HG02938 (cell line): Measurements from ENCODE around the gene SYNDIG1.

Source experiments
- ATAC-seq: cut with Tn5 transposase; IDR thresholded peaks from one replicate; pipeline ENCODE4 v1.9.1; 2021; ENCODE audit warnings: mild to moderate bottlenecking, moderate library complexity; ENCODE audit not compliant: unreplicated experiment

SYNDIG1 gene

GRCh38 chr20:24684956-24685691 is 215.7 kb downstream of the SYNDIG1 start:
- ATAC-seq, result no peak

DNA sequence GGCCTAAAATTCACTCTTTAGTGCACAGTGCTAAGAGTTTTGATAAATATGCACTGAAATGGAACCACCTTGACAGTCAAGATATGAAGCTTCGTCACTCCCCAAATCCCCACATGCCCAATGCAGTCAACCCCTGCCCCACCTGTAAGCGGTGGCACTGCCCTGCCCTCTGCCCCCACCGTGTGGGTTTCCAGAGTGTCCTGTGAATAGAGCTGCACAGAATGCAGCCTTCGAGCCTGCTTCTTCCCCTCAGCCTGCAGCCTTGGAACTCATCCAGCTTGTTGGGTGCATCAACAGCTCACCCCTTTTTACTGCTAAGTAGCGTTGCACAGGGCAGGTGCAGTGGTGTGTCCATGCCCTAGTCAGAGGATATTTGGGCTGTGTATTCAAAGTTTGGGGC is 216.3 kb downstream of the SYNDIG1 start:
- no peak for ATAC-seq

- no peak for ATAC-seq
These were observed 216.7 kb downstream of the SYNDIG1 start for GRCh38 chr20:24686156-24686555.

DNA sequence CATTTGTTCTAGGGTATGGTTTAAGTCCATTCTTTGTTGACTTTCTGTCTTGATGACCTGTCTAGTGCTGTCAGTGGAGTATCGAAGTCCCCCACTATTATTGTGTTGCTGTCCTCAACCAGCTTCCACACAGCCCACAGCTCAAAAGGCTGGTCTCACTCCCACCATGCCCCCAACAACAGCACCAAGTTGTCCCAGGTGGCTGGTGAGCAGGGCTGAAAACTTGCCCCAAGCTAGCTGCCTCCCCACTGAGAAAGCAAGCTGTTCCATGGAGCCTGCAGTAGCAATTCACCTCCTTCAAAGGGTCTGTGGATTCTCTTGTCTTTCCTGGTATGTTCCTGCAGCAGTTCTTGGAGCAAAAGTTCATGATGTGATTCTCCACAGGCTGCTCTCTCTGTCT is 221.0 kb downstream of the SYNDIG1 start:
- no peak for ATAC-seq

DNA sequence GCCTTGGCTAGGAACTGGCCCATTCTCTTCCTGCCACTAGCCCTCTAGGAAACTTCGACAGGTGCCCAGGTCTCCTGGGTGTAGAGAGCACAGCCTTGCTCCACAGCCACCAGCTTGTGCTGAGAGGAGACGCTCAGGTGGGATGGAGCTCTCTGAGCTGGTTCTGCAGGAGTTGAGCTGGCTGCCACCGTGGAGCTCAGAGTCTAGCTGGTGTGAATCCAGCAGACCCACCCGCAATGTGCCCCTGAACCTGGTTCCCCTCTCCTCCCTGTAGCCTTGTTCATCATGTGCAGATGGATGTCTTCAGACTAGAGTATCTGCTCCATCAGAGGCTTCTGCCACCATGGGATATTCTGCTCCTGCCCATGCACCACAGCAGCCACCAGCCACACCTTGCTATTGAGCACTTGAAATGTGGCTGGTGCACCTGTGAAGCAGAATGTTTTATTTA is 222.5 kb downstream of the SYNDIG1 start:
- no peak for ATAC-seq

GRCh38 chr20:24692446-24693200 is 223.2 kb downstream of the SYNDIG1 start:
- no peak for ATAC-seq

DNA sequence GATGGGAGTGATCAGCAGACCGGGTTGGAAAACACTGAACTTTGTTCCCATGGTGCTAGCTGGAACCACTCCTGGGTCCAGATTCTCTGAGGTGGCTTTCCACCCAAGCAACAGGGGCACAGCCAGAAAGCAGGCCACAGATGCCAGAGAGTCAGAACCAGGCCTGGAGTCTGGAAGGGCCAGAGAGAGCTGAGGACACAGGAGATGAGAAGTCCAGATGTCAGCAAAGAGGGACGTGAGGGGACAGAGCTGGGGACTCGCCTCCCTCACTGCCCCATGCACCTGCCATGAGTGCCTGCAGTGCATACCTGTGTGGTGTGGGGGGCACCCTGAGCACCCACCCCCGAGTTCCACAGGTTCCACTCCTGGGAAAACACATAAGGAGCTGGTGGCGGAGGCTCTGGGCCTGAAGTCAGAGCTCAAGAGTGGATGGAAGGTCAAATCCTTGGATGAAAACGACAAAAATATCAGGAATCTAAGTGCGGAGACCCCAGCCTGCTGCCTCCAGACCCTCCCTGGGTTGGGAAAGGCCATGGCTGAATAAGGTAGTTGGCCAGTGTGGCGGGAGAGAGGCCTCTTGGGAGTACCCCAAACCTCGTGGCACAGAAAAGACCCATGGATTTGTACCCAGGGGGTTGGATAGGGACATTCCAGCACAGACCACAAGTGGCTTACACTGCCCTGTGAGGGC is 224.2 kb downstream of the SYNDIG1 start:
- ATAC-seq, result no peak

GRCh38 chr20:24694157-24694726 is 224.8 kb downstream of the SYNDIG1 start:
- ATAC-seq, result no peak

- ATAC-seq, result no peak
These were observed 225.5 kb downstream of the SYNDIG1 start for GRCh38 chr20:24694727-24695528.

DNA sequence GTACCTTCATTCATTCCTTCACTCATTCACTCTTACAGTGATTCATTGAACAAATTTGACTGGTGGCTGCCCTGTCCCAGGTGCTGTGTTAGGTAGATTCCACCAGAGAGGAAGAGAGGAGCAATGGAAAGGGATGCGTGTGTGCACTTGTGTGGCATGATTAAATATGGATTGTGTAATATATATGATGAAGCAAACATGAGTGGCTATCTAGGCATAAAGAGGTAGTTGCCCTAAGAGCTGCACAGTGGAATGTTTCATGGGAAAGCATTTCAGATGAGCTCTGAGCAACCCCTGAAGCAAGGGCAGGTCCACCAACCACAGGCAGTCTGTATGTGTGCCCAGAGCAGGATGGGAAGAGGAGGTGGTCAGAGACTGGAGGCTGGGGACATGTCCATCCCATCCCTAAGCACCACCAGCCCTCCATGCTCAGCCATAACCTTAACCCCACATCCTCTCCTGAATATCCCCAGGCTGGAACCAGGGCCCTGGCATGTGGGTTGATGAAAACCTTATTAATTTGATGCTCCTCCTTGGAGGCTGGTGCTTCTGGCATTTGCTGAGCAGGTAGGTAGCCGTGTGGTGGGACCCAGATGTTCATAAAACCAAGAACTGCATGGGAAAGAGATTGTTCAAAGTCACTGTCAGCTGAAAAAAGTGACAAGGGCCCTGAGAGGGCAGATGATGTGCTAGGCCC is 226.2 kb downstream of the SYNDIG1 start:
- no peak for ATAC-seq

GRCh38 chr20:24696396-24696795 is 227.0 kb downstream of the SYNDIG1 start:
- no peak for ATAC-seq

DNA sequence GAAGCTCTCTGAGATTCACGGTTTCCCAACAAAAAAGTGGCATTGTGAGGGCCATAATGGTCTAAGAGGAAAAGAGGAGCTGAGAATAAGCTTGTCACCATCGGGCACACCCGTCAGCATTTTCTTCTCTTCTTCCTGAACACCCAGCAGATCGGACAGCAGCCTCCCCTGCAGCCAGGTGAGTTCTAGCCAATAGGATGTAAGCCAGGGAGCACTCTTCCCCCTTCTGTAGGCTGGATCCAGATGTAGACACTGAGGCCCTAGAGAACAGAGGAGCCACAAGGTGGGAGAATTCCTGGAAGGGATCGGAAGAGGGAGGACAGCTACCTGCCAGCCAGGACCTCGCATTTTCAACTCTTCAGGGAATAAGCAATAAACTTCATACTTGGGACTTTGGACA is 228.0 kb downstream of the SYNDIG1 start:
- no peak for ATAC-seq

DNA sequence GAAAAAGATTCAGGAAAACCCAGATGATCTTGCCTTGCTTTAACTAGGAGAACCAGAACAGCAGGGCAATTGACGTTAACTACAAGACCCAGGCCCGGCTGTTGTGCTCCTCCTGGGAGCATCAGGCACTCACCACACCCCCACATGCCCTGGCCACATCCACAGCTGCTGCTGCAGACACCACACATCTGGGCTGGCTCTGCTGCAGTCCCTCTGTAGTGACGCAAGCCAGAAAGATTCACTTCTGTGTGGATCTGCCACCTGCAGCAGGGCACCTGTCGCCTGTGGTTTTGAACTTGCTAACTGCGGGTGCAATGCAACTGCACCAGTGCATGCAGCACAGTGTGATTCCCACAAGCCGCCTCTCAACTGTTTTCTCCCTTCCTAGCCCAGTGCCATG is 228.8 kb downstream of the SYNDIG1 start:
- ATAC-seq, result no peak

- no peak for ATAC-seq
These were observed 229.3 kb downstream of the SYNDIG1 start for GRCh38 chr20:24698706-24699206.

GRCh38 chr20:24699321-24700165 is 230.1 kb downstream of the SYNDIG1 start:
- ATAC-seq, result no peak

- ATAC-seq, result no peak
These were observed 230.9 kb downstream of the SYNDIG1 start for GRCh38 chr20:24700166-24700860.

DNA sequence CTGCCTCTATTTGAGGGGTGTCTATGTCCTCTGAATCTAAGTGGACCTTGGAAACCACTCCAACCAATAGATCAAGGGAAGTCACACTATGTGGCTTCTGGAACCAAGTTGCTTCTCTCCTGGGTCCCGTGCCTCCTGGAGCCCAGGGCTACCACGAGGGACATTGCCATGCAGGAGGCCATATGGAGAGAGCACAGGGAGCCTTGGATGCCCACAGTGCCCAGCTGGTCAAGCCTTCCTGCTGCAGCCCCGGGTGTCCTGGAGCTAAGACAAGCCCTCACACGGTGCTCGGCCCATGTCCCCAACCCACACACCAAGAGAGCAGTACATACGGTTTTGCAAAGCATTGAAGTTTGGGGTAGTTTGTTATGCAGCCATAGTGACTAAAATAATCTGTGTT is 231.6 kb downstream of the SYNDIG1 start:
- ATAC-seq, result no peak

DNA sequence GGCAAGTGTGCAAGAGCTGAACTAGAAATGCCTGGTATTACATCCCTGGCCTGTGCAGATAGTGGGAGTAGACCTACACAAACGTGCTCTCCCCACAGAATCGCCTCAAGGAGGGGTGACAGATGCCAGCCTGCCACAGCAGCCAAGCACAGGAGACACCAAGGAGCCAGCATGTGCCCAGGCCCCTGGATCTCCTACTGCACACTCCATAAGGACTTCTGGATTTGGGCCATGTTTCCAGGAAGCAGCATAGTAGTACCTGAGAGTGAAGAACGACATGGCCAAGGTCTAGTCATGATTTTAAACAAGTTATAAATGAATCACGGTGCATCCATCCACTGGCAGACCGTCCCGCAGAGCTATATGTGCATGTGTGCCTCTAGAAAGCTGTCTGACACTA is 232.2 kb downstream of the SYNDIG1 start:
- no peak for ATAC-seq
